Activated CD8-positive, alpha-beta T cell treated with anti-CD3 and anti-CD28 coated beads for 36 hours (primary cell): ENCODE measurements around the gene SOD2. TPM values are rescaled to one million over a fixed set of nuclear protein-coding genes. Genes with fewer than 3 reads are reported as not detected.
"Not testable (repeated sequence)": the region's sequence is repeated elsewhere in the genome, so short reads cannot be mapped to it uniquely, and the experiment has no call there.

Experiments used
- ATAC-seq: fragments of 200-7000 bp; cut with Tn5 transposase; one replicate; pipeline ENCODE4 v1.10.0; 2021; ENCODE audit warnings: mild to moderate bottlenecking, moderate library complexity
- CTCF ChIA-PET: fragments of 350-600 bp; sonication (Branson Sonifier 250); formaldehyde crosslinking; loops from one replicate; lab custom pipeline; 2021; ENCODE audit warnings: antibody characterized with exemption; lab: Charles Lee
- POLR2A ChIA-PET: fragments of 350-600 bp; sonication (Branson Sonifier 250); formaldehyde crosslinking; loops from one replicate; lab custom pipeline; 2021; ENCODE audit warnings: antibody characterized with exemption; lab: Charles Lee
- DNase-seq: peaks from one replicate; pipeline ENCODE4 v3.0.0-alpha.2; 2020
- H3K27ac Mint-ChIP-seq: one replicate; pipeline ENCODE4 v1.8.0; 2021; ENCODE audit warnings: mild to moderate bottlenecking, mixed read lengths
- H3K27me3 Mint-ChIP-seq: one replicate; pipeline ENCODE4 v1.8.0; 2021; ENCODE audit warnings: mixed read lengths
- H3K36me3 Mint-ChIP-seq: one replicate; pipeline ENCODE4 v1.8.0; 2021; ENCODE audit warnings: low read depth, mixed read lengths
- H3K4me1 Mint-ChIP-seq: one replicate; pipeline ENCODE4 v1.8.0; 2021; ENCODE audit warnings: low read depth, mixed read lengths
- H3K4me3 Mint-ChIP-seq: one replicate; pipeline ENCODE4 v1.8.0; 2021; ENCODE audit warnings: mild to moderate bottlenecking, moderate library complexity, mixed read lengths
- H3K9me3 Mint-ChIP-seq: one replicate; pipeline ENCODE4 v1.8.0; 2021; ENCODE audit warnings: mixed read lengths
- intact Hi-C: fragments of 100-400 bp; cut with micrococcal nuclease; formaldehyde crosslinking; loops from one replicate; pipeline ENCODE4 v1.10.0; 2022
- total RNA-seq, 2 experiments: library from RNA; stranded (reverse); gene quantifications; one replicate each; pipeline ENCODE4 v1.2.3, GENCODE V29; 2021
- TF ChIP-seq, protein P1 (sequence below): fragments of 200-600 bp; IDR thresholded peaks from one replicate; pipeline ENCODE4 v1.8.0; 2022; ENCODE audit warnings: antibody characterized with exemption, mild to moderate bottlenecking

SOD2 gene
- total RNA-seq, 2 experiments from 2014 or later, result 95.5 to 105 TPM

DNA sequence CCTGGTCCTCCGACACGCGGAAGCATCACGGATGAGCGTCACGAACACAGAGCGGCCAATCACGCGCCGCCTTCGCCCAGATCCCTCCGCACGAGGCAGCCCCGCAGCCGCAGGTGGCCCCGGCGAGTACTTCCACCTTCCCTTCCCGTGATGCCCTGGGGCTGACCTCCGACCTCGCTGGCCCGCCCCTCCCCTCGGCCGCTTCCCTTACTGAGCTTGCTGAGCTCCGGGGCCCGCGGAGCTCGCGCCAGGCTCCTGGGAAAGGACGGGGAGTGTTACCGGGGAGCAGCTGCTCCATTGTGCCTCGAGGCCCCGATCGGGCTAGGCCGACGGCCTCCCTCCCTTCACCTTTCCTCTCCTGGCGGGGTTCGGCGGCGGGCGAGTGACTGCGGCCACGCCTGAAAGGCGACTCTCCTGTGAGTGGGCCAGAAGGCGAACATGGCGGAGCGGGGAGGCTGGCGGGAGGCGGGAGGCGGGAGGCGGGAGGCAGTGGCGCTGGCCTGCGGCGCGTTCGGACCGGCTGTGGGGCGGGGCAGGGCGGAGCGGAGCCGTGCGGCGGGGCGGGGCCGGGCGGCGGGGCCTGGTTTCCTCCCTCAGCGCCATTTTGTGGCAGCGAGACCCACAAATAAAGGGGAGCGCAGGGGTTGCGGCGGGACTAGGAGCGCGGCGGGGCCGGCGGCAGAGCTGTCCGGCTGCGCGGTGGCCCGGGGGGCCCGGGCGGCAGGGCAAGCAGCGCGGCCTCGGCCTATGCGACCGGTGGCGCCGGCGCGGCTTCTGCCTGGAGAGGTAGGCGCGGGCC lies 34.1 kb upstream of the SOD2 start, which contains the start of gene WTAP:
WTAP (plus strand) TSS at position 589 of the 799 bp plus-strand sequence. CDS start 8,760 bp downstream, outside the sequence.
- TF ChIP-seq, protein P1, sequence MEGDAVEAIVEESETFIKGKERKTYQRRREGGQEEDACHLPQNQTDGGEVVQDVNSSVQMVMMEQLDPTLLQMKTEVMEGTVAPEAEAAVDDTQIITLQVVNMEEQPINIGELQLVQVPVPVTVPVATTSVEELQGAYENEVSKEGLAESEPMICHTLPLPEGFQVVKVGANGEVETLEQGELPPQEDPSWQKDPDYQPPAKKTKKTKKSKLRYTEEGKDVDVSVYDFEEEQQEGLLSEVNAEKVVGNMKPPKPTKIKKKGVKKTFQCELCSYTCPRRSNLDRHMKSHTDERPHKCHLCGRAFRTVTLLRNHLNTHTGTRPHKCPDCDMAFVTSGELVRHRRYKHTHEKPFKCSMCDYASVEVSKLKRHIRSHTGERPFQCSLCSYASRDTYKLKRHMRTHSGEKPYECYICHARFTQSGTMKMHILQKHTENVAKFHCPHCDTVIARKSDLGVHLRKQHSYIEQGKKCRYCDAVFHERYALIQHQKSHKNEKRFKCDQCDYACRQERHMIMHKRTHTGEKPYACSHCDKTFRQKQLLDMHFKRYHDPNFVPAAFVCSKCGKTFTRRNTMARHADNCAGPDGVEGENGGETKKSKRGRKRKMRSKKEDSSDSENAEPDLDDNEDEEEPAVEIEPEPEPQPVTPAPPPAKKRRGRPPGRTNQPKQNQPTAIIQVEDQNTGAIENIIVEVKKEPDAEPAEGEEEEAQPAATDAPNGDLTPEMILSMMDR, result no peak
- Mint-ChIP-seq H3K4me3 (peak within 1 kb of the TSS; percentile 85), H3K36me3 (peaks cover 52% of the 10 kb centered on the region), H3K27ac (peak within 1 kb of the TSS; percentile 95), H3K9me3 (no peaks in the 10 kb centered on the region), H3K4me1 (peaks cover 44% of the 10 kb centered on the region), H3K27me3 (no peaks in the 10 kb centered on the region)
- ChIA-PET POLR2A (interaction anchor here (0.7 to 3.2 kb wide), 21 partner anchors 8 to 255 kb away, joined by 3 to 41 read pairs (median 7); partner anchors contain the start of genes ACAT2, MRPL18, SOD2 and TCP1), CTCF (interaction anchor here (0.5 to 3.1 kb wide), 7 partner anchors 28 to 1227 kb away, joined by 3 to 23 read pairs (median 3); partner anchors contain the start of genes MRPL18 and TCP1)
- peak; percentile 93 for ATAC-seq
- DNase-seq, result peak; percentile 97
- intact Hi-C loops, result loop anchor here (2.0 to 10.0 kb wide), 4 partner anchors 34 to 248 kb away; partner anchors contain the start of genes ACAT2, SOD2 and TCP1

DNA sequence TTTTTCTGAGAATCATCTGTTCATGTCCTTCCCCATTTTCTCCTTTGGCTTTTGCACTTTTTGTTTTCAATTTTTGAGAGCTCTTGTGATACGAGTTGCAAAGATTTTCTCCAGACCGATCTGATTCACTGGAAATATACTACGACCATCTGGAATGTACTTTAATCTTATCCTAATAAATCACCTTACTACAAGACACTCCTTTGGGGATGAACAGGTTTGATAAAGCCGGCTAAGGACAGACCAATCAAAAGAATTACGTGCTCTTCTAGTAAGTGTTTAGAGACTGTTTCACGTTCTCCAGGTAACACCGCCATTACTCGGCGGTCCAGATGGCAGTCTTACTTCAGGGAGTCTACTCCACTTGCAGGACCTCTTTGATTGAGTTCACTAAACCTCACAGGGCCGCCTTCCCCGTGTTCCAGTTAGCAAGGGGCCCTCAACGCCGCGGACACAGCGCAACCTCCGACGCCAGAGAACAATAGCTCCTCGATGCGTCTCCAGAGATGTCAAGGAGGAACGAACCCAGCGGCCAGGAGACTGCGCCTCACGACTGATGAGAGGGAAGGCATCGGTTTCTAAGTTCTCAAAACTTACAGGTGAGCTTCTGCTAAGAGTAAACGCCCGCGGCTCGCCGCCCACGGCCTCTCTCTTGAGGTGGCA lies 33.3 kb upstream of the SOD2 start:
- TF ChIP-seq, protein P1, result no peak
- intact Hi-C loops, result loop anchor here (2.0 to 10.0 kb wide), 4 partner anchors 34 to 248 kb away; partner anchors contain the start of genes ACAT2, SOD2 and TCP1
- no peaks in the 10 kb centered on the region for H3K9me3 Mint-ChIP-seq
- peaks cover 48% of the 10 kb centered on the region for H3K36me3 Mint-ChIP-seq
- CTCF ChIA-PET, result interaction anchor here (0.5 to 3.1 kb wide), 8 partner anchors 8 to 1226 kb away, joined by 3 to 23 read pairs (median 3); partner anchors contain the start of genes MRPL18 and TCP1
- H3K27me3 Mint-ChIP-seq, result no peaks in the 10 kb centered on the region
- peak overlapping the region; percentile 85 for H3K4me3 Mint-ChIP-seq
- ATAC-seq (peak; percentile 13), DNase-seq (no peak)
- H3K4me1 Mint-ChIP-seq, result peaks cover 39% of the 10 kb centered on the region
- POLR2A ChIA-PET, result interaction anchor here (0.6 to 3.2 kb wide), 22 partner anchors 9 to 251 kb away, joined by 3 to 41 read pairs (median 6); partner anchors contain the start of genes ACAT2, MRPL18, SOD2 and TCP1
- H3K27ac Mint-ChIP-seq, result peak overlapping the region; percentile 95

DNA sequence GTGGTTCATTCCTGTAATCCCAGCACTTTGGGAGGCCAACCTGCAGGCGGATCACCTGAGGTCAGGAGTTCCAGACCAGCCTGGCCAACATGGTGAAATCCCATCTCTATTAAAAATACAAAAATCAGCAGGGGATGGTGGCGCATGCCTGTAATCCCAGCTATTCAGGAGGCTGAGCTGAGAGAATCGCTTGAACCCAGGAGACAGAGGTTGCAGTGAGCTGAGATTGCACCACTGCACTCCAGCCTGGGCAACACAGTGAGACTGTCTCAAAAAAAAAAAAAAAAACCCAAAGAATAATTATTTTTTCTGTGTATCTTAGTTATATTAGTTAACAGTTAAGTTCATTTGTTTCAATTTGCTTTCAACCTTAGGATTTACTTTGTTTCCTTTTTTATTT lies 32.2 kb upstream of the SOD2 start:
- peaks cover 40% of the 10 kb centered on the region for H3K36me3 Mint-ChIP-seq
- ATAC-seq, H3K27ac Mint-ChIP-seq, H3K27me3 Mint-ChIP-seq, H3K4me3 Mint-ChIP-seq, H3K9me3 Mint-ChIP-seq, DNase-seq: not testable (repeated sequence)
- ChIA-PET CTCF (interaction anchor here (3.1 kb wide), 1 partner anchor 34 kb away, joined by 23 read pairs; no protein-coding TSS in a partner anchor), POLR2A (interaction anchor here (0.6 to 2.9 kb wide), 7 partner anchors 10 to 75 kb away, joined by 3 to 41 read pairs (median 9); partner anchors contain the start of genes ACAT2, MRPL18, PNLDC1 and SOD2)
- H3K4me1 Mint-ChIP-seq, result peaks cover 28% of the 10 kb centered on the region
- intact Hi-C loops, result loop anchor here (5.0 to 10.0 kb wide), 2 partner anchors 37 to 250 kb away; partner anchors contain the start of gene ACAT2

DNA sequence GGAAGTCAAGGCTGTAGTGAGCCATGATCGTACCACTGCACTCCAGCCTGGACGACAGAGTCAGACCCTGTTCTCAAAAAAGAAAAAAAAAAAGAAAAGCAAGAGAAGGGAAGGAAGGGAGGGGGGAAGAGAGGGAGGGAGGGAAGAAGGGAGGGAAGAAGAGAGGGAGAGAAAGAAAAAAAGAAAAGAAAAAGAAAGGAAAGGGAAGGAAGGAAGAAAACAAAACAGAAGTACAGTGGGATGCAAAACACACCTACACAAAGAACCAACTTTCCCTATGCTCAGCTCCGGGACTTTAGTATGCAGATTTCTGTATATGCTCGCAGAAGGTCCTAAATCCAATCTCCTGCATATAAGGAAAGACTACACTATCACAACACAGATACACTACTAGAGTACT lies 31.7 kb upstream of the SOD2 start:
- H3K4me3 Mint-ChIP-seq, result no peak overlapping the region
- peaks cover 25% of the 10 kb centered on the region for H3K4me1 Mint-ChIP-seq
- H3K27ac Mint-ChIP-seq, result no peak overlapping the region
- ChIA-PET POLR2A (interaction anchor here (0.6 kb wide), 1 partner anchor 75 kb away, joined by 3 read pairs; the partner anchor contains the start of gene PNLDC1), CTCF (interaction anchor here (3.1 kb wide), 1 partner anchor 34 kb away, joined by 23 read pairs; no protein-coding TSS in a partner anchor)
- H3K27me3 Mint-ChIP-seq, result no peaks in the 10 kb centered on the region
- no peaks in the 10 kb centered on the region for H3K9me3 Mint-ChIP-seq
- DNase-seq (no peak), ATAC-seq (no peak)
- peaks cover 39% of the 10 kb centered on the region for H3K36me3 Mint-ChIP-seq
- TF ChIP-seq, protein P1, result no peak
- intact Hi-C loops, result loop anchor here (5.0 to 10.0 kb wide), 2 partner anchors 38 to 250 kb away; partner anchors contain the start of gene ACAT2
